Measurements from ENCODE around the gene KRT6B. TPM values are rescaled to one million over a fixed set of nuclear protein-coding genes. Genes with fewer than 3 reads are reported as not detected.

The KRT6B gene
- total RNA-seq, 1 donor from 2014 or later: not detected

DNA sequence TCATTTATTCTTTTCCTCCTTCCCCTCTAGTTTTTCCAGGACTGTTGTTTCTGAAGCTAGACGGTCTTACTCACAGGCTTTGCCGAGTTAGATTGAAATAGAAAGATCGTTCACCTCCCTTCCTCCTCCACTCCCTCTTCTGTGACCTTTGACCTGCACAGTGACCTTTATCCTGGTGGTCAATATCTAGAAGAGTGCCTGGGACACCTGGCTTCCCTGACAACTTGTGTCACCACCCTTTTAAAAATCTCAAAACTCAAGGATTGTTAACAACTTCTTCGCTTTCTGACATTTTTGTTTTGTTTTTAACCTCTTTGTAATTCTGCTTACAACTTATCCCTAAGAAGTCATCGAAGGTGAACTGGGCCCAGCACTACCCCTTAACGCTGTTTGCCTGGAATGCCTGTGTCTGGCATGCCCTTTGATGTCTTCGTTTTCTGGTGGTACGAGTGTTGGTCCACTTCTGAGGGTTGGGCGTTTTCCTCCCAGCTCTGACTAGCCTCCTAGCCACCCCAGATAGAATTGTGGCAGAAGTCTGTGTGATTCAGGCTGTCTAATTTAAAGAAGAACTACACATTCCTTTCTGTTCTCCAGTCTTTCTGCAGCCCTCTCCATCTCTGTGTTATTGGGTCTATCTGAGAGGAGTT is 15.0 kb downstream of the KRT6B start:
- no peaks in the 10 kb centered on the region for H3K36me3 Mint-ChIP-seq (ENCODE audit: low read depth)
- no peak overlapping the region for H3K4me3 Mint-ChIP-seq
- no peak overlapping the region for H3K27ac Mint-ChIP-seq
- no peak for DNase-seq
- peaks cover 9% of the 10 kb centered on the region for H3K27me3 Mint-ChIP-seq
- H3K4me1 Mint-ChIP-seq: no peaks in the 10 kb centered on the region
- intact Hi-C loops (cut with micrococcal nuclease): no loop called here
- H3K9me3 Mint-ChIP-seq: no peaks in the 10 kb centered on the region

DNA sequence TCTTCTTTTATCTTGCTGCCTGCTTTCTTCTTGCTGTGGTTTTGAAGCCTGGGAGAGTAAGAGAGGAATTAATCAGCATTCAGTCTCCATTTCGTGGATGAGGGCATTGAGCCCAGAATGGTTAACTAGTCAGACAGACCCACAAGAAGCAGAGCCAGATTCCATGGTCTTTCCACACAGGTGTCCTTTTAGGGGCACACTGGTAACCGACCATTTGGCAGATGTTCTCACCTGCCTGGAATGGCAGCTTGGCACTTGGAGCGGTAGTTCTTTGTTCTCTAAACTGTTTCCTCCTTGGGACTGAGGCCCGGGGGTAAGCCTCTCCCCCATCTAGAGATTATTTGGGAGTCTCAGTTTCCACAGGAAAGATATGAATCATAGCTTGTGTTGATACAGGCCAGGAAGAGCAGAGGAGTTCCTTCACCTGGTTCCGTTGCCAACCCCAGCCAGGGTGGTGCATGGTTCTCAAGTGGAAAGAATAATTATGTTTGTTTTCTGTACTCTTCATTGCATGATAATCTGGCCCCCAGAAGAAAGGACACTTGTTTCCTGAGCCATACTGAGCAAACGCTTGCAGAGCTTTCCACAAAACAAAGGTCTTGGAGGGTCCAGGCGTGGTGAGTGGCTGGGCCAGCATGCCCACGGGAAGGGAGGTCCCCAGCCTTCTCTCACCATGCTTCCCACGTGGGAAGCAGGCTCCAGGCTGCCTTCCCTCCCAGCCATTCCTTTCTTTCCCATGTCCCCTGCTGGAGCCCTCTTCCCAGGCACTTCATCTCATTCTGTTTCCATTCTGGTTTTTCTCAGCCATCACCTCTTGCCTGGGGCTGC is 15.7 kb downstream of the KRT6B start:
- no peaks in the 10 kb centered on the region for H3K36me3 Mint-ChIP-seq (ENCODE audit: low read depth)
- no peaks in the 10 kb centered on the region for H3K4me1 Mint-ChIP-seq
- intact Hi-C loops (cut with micrococcal nuclease): no loop called here
- H3K9me3 Mint-ChIP-seq: no peaks in the 10 kb centered on the region
- H3K27ac Mint-ChIP-seq: no peak overlapping the region
- no peak overlapping the region for H3K4me3 Mint-ChIP-seq
- peaks cover 8% of the 10 kb centered on the region for H3K27me3 Mint-ChIP-seq
- no peak for DNase-seq

GRCh38 chr12:52435659-52435999 is 16.3 kb downstream of the KRT6B start:
- Mint-ChIP-seq H3K27me3 (peaks cover 7% of the 10 kb centered on the region), H3K9me3 (no peaks in the 10 kb centered on the region), H3K4me3 (no peak overlapping the region), H3K4me1 (no peaks in the 10 kb centered on the region), H3K36me3 (ENCODE audit: low read depth) (no peaks in the 10 kb centered on the region), H3K27ac (no peak overlapping the region)
- intact Hi-C loops (cut with micrococcal nuclease): no loop called here
- DNase-seq: no peak

DNA sequence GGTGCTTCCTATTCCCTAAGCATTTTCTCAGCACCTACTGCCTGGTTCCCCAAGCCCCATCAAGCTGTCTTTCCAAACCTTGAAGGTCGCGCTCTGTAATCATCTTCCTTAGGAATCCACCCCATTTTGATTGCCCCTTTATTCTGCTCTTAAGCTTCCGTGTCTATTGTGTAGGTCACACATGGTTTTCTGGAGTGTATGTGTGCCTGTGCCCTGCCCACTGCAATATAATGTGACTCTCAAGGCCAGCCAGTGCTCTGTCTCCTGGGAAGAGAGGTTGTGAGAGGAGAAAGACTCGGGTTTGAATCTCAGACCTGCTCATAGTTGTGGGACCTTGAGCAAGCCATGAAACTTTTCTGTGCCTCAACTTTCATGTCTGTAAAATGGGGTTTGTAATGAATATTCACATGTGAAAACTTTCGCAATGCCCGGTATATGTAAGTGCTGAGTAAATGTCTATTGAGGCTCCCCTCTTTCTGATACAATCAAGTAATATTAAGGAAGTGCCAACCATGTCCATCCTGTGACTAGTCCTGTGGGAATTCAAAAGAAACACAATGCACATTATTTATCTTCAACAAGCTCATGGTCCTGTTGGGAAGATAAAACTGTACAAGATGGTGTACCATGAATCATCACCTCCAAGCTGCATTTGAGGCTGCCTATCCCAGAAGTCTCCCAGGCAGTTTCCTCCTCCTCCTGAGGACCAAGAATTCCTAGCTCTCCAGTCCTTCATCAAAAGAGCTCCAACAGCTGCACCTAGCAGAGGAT is 17.0 kb downstream of the KRT6B start:
- intact Hi-C loops (cut with micrococcal nuclease): no loop called here
- no peaks in the 10 kb centered on the region for H3K36me3 Mint-ChIP-seq (ENCODE audit: low read depth)
- H3K27me3 Mint-ChIP-seq: peaks cover 7% of the 10 kb centered on the region
- H3K27ac Mint-ChIP-seq: no peak overlapping the region
- no peak for DNase-seq
- no peaks in the 10 kb centered on the region for H3K4me1 Mint-ChIP-seq
- no peak overlapping the region for H3K4me3 Mint-ChIP-seq
- H3K9me3 Mint-ChIP-seq: no peaks in the 10 kb centered on the region

DNA sequence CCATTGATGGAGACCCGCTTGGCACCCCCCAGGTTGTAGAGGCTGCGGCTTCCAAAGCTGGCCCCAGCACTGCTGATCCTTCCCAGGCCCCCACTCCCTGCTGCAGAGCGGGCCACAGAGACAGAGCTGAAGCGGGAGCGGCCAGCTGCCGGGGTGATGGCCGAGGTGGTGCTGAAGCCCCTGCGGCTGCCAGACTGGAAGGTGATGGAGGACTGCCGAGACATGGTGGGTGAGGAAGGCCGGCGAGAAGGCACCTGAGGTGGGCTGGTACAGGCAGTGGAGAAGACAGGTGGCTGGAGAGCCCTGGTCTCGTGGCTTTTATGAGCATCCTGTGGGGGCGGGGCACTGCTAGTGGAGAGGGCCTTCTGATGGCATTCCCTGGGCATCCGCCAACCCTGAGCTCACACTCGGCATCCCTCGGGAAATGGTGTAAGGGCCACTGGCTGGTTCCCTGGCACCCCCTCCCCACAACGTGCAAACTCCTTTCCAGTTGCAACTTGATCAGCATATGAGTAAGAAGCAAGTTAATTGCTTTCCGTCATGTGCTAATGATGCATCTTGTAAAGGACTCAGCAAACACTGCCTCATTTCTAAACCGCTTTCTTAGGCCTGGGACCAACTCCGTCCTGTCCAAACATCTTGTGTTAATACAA is 17.7 kb downstream of the KRT6B start, which contains the start of gene KRT75:
Gene KRT75, minus strand, starts transcription at position 291 of the 653 bp plus-strand sequence. Its CDS starts 67 bp downstream, at position 224.
- H3K27ac Mint-ChIP-seq: no peak within 1 kb of the TSS
- intact Hi-C loops (cut with micrococcal nuclease): no loop called here
- no peaks in the 10 kb centered on the region for H3K9me3 Mint-ChIP-seq
- no peak for DNase-seq
- no peaks in the 10 kb centered on the region for H3K36me3 Mint-ChIP-seq (ENCODE audit: low read depth)
- H3K4me3 Mint-ChIP-seq: no peak within 1 kb of the TSS
- H3K4me1 Mint-ChIP-seq: no peaks in the 10 kb centered on the region
- peaks cover 9% of the 10 kb centered on the region for H3K27me3 Mint-ChIP-seq

DNA sequence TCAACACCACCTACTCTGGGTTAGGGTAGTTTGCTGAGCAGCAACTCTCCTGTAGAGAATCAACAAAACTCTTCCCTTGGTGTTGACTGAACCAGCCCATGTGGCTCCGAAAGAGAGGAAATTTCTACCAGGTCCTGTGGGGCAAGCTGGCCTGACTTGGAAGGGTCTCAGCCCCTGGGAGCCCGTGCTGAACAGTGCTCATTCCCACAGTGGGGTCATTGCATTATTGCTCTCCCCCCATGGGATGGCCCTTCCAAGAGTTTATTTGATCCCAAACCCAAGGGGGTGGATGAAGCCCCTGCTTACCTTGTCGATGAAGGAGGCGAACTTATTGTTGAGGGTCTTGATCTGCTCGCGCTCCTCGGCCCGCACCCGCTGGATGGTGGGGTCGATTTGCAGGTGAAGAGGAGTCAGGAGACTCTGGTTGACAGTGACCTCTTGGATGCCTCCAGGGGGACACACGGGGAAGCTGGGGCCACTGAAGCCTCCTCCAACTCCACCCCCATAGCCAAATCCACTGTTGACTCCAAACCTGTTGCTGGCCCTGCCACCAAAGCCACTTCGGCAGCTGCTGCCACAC is 18.4 kb downstream of the KRT6B start:
- no peak for DNase-seq
- intact Hi-C loops (cut with micrococcal nuclease): no loop called here
- Mint-ChIP-seq H3K9me3 (no peaks in the 10 kb centered on the region), H3K4me3 (no peak overlapping the region), H3K36me3 (ENCODE audit: low read depth) (no peaks in the 10 kb centered on the region), H3K27ac (no peak overlapping the region), H3K4me1 (no peaks in the 10 kb centered on the region), H3K27me3 (peaks cover 15% of the 10 kb centered on the region)

GRCh38 chr12:52432559-52433207 is 19.3 kb downstream of the KRT6B start:
- no peak overlapping the region for H3K4me3 Mint-ChIP-seq
- no peaks in the 10 kb centered on the region for H3K36me3 Mint-ChIP-seq (ENCODE audit: low read depth)
- DNase-seq: no peak
- H3K9me3 Mint-ChIP-seq: no peaks in the 10 kb centered on the region
- peaks cover 16% of the 10 kb centered on the region for H3K27me3 Mint-ChIP-seq
- H3K27ac Mint-ChIP-seq: no peak overlapping the region
- H3K4me1 Mint-ChIP-seq: no peaks in the 10 kb centered on the region
- intact Hi-C loops (cut with micrococcal nuclease): no loop called here

- Mint-ChIP-seq H3K36me3 (ENCODE audit: low read depth) (no peaks in the 10 kb centered on the region), H3K4me3 (no peak overlapping the region), H3K9me3 (no peaks in the 10 kb centered on the region), H3K27ac (no peak overlapping the region), H3K4me1 (no peaks in the 10 kb centered on the region), H3K27me3 (peaks cover 15% of the 10 kb centered on the region)
- intact Hi-C loops (cut with micrococcal nuclease): no loop called here
- no peak for DNase-seq
Measured at GRCh38 chr12:52428121-52428520, 23.8 kb downstream of the KRT6B start.

DNA sequence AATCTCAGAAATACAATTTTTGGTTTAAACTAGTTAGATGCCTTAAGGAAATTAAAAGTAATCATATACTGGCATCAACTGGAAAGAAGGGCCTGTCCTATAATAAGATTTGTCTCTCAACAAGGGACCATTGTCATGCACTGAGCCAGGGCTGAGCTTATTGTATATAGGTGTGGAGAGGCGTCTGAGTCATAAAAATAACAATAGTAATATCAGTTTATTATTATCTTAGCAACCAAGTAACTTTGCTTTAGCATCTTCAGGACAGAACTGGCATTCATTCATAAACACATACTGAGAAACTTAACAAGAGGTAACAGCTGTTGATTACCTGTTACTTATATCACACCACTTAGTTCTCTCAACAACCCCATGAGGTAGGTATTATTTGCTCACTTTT is 24.9 kb downstream of the KRT6B start:
- intact Hi-C loops (cut with micrococcal nuclease): no loop called here
- no peaks in the 10 kb centered on the region for H3K4me1 Mint-ChIP-seq
- H3K9me3 Mint-ChIP-seq: no peaks in the 10 kb centered on the region
- no peak overlapping the region for H3K4me3 Mint-ChIP-seq
- H3K27ac Mint-ChIP-seq: no peak overlapping the region
- peaks cover 12% of the 10 kb centered on the region for H3K27me3 Mint-ChIP-seq
- DNase-seq: no peak
- no peaks in the 10 kb centered on the region for H3K36me3 Mint-ChIP-seq (ENCODE audit: low read depth)

DNA sequence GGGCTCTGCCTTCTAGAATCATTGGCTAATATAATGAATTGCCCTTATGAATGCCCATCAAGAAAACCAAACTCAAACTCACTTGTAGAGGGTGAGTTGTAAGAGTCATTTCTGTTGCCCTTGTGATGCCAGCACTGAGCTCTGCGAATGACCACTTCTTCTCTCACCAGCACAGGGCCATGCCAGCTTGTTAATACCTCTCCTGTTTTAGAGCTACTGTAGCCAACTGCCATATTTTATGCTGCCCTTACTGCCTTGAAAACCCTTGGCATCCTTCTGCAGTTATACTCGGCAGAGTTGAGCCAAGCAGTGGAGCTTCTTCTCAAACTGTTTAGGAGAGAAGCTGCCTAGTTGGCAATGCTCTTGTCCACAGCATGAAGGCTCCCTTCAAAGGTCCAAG is 25.9 kb downstream of the KRT6B start:
- H3K27me3 Mint-ChIP-seq: peaks cover 12% of the 10 kb centered on the region
- no peak for DNase-seq
- H3K4me1 Mint-ChIP-seq: no peaks in the 10 kb centered on the region
- H3K4me3 Mint-ChIP-seq: no peak overlapping the region
- H3K9me3 Mint-ChIP-seq: no peaks in the 10 kb centered on the region
- intact Hi-C loops (cut with micrococcal nuclease): no loop called here
- no peaks in the 10 kb centered on the region for H3K36me3 Mint-ChIP-seq (ENCODE audit: low read depth)
- H3K27ac Mint-ChIP-seq: no peak overlapping the region

- Mint-ChIP-seq H3K4me1 (no peaks in the 10 kb centered on the region), H3K27ac (no peak overlapping the region), H3K9me3 (no peaks in the 10 kb centered on the region), H3K27me3 (peaks cover 12% of the 10 kb centered on the region), H3K36me3 (ENCODE audit: low read depth) (no peaks in the 10 kb centered on the region), H3K4me3 (no peak overlapping the region)
- no peak for DNase-seq
- intact Hi-C loops (cut with micrococcal nuclease): no loop called here
Measured at GRCh38 chr12:52425466-52425865, 26.5 kb downstream of the KRT6B start.

DNA sequence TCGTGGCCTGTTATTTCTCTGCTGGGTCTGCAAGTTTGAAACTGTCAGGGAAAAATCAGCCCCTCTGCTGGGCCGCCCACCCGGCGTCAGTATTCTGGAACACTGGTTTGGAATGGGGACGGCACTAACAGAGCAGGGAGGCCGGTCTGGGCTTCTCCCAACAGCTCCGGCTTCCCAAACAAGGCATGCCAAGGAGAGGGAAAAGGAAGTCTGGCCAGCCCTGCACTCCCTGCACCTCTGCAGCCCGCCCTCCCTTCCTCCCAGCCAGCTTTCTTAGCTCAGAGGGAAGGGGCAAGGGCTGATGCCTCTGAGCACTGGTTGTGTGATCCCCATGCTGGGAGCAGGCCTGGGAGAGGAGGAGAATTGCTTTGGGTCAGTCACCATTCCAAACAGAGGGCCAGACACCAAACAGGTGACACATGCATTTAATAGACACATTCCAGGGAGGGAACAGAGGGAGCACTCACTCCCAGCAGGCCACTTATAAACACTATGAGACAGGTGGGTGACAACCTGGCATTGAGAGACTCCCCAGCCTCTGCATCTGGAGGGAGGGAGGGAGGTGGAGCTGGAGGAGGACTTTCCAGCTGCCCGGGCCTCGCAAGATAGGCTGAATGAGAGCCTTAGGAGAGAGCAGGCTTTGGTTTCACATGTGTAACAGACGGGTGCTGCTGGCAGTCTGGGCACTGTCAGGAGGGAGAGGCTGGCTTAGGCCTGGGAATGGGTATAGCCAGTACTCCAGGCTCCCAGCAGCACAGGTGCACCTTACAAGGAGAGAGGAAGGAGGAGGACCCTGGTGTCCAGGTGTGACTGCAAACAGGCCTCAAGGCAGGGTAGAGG is 28.1 kb downstream of the KRT6B start:
- H3K9me3 Mint-ChIP-seq: no peaks in the 10 kb centered on the region
- no peak overlapping the region for H3K4me3 Mint-ChIP-seq
- no peaks in the 10 kb centered on the region for H3K36me3 Mint-ChIP-seq (ENCODE audit: low read depth)
- peaks cover 7% of the 10 kb centered on the region for H3K27me3 Mint-ChIP-seq
- no peak overlapping the region for H3K27ac Mint-ChIP-seq
- DNase-seq: no peak
- intact Hi-C loops (cut with micrococcal nuclease): no loop called here
- H3K4me1 Mint-ChIP-seq: no peaks in the 10 kb centered on the region

Measured in activated CD4-positive, alpha-beta T cell treated with anti-CD3 and anti-CD28 coated beads, Interleukin-2, amount 10 ng/mL, durations not matched to agents 24 days and 14 days (primary cell).